Measurements from ENCODE around the gene OPN3.

DNA sequence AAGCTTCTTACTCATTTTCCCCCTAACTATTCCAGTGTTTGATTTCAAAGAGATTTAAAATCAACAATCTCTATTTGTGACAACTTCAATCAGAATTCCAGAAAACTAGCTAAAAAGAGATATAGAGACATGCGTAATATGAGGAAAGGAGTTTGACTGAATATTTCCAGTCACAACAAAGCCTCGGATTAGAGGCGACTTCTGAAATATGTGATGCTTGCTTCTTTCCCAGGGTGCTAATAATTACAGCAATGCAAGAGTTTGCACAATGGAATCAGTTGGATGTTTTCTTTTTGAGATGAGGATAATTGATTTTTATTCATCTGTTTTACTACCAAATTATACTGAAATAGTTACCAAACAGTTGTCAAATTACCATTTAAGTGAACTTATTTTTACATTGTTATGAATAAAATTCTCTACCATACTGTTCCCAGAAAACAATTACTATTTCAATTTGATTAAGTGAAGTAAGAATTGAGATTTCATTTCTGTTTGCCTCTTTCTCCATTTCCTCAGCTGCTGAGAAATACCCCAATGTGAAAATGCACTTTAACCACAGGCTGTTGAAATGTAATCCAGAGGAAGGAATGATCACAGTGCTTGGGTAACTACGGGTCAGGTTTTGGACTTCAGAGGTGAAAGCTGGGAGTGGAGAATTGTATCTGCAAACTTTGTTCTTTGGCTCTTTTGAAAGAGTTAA lies 79.9 kb downstream of the OPN3 start:
- TF ChIP-seq, protein P1, sequence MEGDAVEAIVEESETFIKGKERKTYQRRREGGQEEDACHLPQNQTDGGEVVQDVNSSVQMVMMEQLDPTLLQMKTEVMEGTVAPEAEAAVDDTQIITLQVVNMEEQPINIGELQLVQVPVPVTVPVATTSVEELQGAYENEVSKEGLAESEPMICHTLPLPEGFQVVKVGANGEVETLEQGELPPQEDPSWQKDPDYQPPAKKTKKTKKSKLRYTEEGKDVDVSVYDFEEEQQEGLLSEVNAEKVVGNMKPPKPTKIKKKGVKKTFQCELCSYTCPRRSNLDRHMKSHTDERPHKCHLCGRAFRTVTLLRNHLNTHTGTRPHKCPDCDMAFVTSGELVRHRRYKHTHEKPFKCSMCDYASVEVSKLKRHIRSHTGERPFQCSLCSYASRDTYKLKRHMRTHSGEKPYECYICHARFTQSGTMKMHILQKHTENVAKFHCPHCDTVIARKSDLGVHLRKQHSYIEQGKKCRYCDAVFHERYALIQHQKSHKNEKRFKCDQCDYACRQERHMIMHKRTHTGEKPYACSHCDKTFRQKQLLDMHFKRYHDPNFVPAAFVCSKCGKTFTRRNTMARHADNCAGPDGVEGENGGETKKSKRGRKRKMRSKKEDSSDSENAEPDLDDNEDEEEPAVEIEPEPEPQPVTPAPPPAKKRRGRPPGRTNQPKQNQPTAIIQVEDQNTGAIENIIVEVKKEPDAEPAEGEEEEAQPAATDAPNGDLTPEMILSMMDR (IDR thresholded peaks at IDR 0.05): no peak
- TF ChIP-seq EP300 (IDR thresholded peaks at IDR 0.05) (no peak), POLR2A (IDR thresholded peaks at IDR 0.05) (no peak)

Measured in upper lobe of left lung (tissue), 4 donors.